NCI-H2196 treated with DMSO at 0.1 percent for 48 hours (cell line): ENCODE results near the gene CSMD2.

Experiments
- DNase-seq: peaks from one replicate; lab custom pipeline; 2025; ENCODE audit not compliant: unreplicated experiment; lab: John Stamatoyannopoulos, UW

The CSMD2 gene

GRCh38 chr1:33764149-33764548 lies 400.9 kb downstream of the CSMD2 start:
- no peak for DNase-seq

GRCh38 chr1:33763406-33763805 lies 401.6 kb downstream of the CSMD2 start:
- no peak for DNase-seq

GRCh38 chr1:33762962-33763361 lies 402.1 kb downstream of the CSMD2 start:
- DNase-seq = no peak

GRCh38 chr1:33762109-33762830 lies 402.8 kb downstream of the CSMD2 start:
- DNase-seq = no peak

GRCh38 chr1:33758698-33759097 lies 406.3 kb downstream of the CSMD2 start:
- no peak for DNase-seq

GRCh38 chr1:33753087-33753856 lies 411.8 kb downstream of the CSMD2 start:
- no peak for DNase-seq

- DNase-seq = no peak
Measured at GRCh38 chr1:33745942-33746341, 419.1 kb downstream of the CSMD2 start.

- DNase-seq = no peak
Measured at GRCh38 chr1:33743221-33743998, 421.6 kb downstream of the CSMD2 start.

GRCh38 chr1:33742663-33743062 lies 422.4 kb downstream of the CSMD2 start:
- DNase-seq = no peak

GRCh38 chr1:33741749-33742148 lies 423.3 kb downstream of the CSMD2 start:
- DNase-seq = no peak

GRCh38 chr1:33740040-33740744 lies 424.8 kb downstream of the CSMD2 start:
- no peak for DNase-seq

- DNase-seq = no peak
Measured at GRCh38 chr1:33738976-33739375, 426.1 kb downstream of the CSMD2 start.

- no peak for DNase-seq
Measured at GRCh38 chr1:33738536-33738935, 426.5 kb downstream of the CSMD2 start.

- DNase-seq = no peak
Measured at GRCh38 chr1:33736496-33736895, 428.5 kb downstream of the CSMD2 start.

- DNase-seq = no peak
Measured at GRCh38 chr1:33735624-33736023, 429.4 kb downstream of the CSMD2 start.

- DNase-seq = no peak
Measured at GRCh38 chr1:33727310-33727709, 437.7 kb downstream of the CSMD2 start.

GRCh38 chr1:33726274-33726804 lies 438.7 kb downstream of the CSMD2 start:
- no peak for DNase-seq

GRCh38 chr1:33725556-33726160 lies 439.4 kb downstream of the CSMD2 start:
- no peak for DNase-seq

- DNase-seq = no peak
Measured at GRCh38 chr1:33725037-33725436, 440.0 kb downstream of the CSMD2 start.

GRCh38 chr1:33724348-33724747 lies 440.7 kb downstream of the CSMD2 start:
- DNase-seq = no peak
